NOMO-1 treated with DMSO at 0.1 percent for 48 hours (cell line): ENCODE measurements around the gene KRT80.

Source experiments
- DNase-seq: peaks from one replicate; lab custom pipeline; 2025; ENCODE audit not compliant: unreplicated experiment; lab: John Stamatoyannopoulos, UW

Gene KRT80

DNA sequence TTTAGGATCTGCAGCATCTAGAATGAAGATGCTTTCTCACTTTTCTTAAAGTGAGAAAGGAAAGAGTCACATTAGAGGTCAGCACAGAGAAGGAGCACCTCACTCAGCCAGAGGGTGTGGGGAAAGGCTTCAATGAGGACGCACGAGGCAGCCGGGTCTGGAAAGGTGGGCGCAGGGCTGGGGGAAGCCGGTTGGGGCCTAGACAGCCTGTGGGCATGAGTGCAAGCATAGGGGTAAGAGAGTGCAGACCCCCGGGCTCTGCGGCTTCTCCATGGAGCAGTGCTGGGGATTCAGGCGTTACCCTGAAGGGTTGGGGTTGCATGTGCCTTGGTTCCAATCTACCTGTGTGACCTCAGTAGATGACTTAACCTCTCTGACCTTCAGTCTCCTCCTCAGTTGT, 49.9 kb downstream of the KRT80 start:
- no peak for DNase-seq

DNA sequence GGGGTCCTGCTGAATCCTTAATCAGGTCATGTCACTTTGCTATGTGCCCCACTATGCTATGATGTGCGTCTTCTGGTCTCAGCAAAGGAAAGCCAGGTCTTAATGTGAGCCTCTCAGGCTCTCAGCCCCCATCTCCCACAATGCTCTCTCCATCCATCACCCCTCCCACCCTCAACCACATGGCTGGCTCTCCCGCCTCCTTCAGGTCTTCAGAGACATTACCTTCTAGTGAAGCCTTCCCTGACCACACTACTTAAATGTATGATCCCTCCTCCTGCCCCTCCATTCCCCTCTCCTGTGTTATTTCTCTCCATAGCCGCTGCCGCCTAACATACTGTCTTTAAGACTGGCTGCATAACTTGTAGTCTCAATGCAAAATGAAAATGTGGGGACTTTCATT, 50.5 kb downstream of the KRT80 start:
- no peak for DNase-seq

DNA sequence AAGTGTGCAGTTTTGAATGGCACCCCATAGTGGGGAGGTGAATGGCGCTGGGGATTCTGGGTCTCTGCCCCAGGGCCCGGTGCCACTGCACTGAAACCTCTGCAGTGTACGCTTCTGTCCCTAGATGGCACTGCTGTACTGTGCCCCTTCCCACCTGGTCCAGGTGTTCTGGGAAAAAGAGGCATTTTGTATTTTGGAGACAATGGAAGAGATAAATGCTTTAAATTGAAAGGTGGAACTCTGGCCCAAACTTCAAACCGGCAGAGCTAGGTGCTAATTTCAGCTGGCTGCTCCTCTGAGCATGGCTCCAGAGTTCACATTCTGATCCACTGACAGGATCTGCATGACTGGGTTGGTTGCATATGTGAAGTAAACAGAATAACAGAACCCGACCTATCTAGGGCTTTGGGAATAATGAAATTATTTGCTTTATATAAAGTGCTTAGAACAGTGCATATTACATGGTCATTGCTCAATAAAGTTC, 52.2 kb downstream of the KRT80 start:
- DNase-seq, result no peak

DNA sequence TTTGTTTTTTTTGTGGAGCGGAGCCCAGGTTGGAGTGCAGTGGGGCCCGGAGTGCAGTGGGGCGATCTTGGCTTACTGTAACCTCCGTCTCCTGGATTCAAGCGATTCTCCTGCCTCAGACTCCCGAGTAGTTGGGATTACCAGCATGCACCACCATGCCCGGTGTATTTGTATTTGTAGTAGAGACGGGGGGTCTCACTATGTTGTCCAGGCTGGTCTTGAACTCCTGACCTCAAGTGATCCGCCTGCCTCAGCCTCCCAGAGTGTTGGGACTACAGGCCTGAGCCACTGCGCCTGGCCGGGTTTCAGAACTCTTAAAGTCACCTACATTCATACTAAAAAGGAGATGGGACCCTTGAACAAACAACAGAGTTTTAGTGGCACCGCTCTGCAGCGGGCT, 52.7 kb downstream of the KRT80 start:
- no peak for DNase-seq

DNA sequence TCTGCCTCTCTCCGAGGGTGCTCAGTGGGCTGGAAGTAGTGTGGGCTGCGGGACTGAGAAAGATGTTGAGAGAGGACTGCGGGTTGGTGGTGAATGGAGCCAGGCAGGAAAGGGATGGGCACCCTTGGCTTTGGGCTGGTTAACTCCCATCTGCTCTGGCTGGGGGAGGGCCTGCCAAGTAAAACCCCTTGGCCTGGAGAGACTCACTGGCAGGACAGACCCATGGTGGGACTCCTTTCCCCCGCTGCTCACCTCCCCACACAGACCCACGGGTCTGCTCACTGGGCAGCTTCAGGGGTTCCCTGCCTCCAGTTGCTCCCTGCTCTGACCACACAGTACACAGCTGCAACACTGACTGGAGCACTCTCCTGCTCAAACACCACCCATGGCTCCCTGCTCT, 54.1 kb downstream of the KRT80 start:
- no peak for DNase-seq

DNA sequence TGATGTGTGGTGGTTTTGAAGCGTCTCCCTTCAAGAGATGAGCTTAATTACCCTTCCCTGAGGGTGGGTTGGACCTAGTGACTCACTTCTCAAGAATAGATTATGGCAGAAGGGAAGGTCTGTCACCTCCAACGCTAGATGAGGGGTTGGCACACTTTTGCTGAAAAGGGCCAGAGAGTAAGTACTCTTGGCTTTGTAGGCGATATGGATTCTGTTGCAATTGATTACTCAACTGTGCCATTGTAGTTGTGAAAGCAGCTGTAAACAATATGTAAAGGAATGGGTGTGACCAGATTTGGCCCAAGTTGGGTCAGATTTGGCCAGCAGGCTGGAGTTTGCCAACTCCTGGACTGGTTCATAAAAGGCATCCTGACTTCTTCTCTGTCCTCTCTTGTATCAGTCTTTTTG, 59.1 kb downstream of the KRT80 start:
- peak; percentile 52 for DNase-seq

DNA sequence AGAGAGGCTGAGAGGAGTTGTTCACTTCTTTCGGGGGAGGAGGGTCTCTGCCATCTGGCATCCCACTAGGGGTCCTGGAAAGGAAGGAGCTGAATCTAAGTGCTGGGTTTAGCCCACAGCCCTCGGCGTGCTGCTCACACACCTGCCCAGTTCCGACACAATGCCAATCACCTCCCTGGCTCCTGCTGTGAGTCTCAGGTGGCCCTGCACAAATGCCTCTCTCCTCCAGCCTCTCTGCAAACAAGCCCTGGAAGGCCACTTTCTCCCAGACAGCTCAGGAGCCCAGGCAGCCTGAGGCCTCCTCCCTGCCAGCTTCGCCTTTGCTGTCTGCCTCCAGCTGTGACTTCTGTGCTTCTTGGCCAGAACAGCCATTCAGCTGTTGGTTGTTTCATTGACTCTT, 61.1 kb downstream of the KRT80 start:
- DNase-seq, result no peak

DNA sequence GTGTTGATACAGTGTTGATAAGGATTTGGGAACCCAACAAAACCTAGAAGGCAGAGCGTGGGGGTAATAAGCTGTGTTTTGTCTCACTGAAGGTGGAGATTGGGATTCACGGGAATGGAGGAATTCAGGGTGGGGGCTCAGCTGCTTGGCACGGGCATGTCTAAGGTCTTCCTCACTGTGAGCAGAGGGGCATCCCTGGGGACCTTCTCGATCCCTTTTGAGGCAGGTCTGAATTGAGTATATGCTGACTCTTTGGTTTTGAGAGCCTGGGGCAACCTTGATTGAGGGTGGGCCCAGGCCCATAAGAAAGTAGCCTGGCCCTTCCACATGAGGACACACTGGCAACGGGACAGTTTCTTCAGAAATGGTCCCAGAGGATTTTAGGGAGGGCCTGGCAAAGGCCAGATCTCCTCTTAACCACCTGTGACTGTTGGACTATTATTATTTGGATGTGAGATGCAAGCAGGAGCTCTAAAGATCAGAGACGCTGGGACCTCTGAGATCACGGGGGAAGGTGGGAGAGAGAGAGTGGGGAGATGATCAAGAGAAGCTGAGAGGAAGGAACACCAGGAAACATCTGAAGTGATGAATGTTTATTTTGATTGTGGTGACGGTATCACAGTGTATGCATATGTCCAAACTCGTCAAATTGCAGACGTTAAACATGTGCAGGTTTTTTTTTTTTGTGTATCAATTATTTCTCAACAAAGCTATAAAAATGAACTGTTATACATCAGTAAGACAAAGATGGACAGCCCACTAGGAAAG, 63.9 kb downstream of the KRT80 start:
- no peak for DNase-seq

DNA sequence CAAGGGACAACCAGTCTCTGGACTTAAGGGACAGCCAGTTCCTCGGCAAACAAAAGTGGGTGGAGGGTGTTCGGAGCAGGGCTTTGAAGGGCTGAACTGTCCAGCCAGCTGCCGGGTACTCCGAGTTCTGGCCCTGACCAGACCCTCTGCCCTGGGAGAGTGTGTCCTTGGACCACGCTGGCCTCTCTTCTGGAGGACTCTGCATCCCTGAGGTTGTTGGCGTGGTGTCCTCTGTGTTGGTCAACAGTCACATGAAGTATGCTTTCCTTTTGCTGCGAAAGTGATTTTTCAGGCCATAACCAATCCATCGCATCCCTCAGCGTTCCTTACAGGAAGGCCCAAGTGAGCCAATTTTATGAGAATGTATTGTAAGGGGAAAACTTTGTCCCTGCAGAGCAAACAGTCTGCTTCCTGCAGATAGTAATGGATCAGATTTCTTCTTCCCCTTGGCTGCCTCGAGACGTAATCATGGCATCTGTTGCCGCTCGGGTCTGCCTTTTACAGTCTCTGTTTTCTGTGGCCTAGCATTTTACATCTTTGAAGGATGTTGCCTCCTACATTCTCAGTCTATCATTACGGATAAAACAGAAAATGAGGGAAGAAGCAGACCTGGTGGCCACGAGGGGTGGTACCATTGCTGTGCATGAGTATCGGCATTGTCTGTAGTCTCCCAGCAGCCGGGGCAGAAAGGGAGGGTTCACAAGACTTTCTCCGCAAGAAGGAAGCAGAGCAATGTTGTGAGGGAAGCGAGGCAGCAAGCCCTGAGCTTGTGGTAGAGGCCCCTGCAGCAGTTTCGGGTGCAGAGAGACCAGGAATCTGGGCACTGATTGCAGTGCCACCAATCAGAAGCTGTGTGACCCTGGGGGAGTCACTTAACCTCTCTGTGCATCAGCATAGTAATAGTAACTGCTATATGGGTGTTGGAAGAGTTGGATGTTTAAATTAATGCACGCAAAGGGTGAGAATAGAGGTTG, 64.9 kb downstream of the KRT80 start:
- DNase-seq, result no peak

DNA sequence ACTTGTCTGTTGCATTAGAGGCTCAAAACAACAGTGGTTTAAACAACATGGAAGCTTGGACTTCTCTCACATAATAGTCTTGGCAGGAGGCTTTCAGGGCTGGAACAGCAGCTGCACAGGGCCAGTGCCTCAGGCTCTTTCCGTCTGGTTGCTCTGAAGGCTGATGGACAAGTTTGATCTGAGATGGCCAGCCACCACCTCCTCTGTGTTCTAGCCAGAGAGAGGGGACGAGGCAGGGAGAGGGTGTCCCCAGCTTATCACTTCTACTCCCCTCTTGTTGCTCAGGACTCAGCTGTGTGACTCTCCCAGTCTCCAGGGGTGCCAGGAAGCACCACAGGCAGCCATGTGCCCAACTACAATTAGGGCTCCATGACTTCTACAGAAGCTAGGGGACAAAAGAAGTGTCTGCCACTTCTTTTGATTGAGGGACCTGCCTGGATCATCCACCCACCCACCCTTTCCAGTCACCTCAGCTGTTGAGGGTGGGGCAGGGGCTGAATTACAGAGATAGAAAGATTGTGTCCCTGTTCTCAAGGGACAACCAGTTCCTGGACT, 65.7 kb downstream of the KRT80 start:
- DNase-seq, result no peak

DNA sequence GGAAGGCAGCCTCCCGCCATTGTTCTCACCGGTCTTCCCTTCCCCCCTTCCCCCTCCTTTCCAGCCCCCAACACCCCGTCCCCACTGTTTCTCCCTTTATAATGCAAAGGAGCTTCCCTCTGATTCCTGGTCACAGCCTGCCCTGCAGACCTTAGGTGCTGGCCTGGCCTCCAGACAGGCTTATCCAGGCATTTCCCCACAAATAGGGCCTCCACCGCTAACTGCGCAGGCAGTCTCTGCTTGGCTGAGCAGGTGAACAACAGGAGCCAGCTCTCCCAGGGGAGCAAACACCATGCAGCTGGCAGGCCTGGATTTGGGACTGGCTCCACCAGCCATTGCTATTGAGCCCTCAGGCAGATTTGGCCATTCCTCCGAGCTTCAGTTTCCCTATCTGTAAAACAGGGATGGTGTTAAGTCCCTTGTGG, 66.3 kb downstream of the KRT80 start:
- no peak for DNase-seq

DNA sequence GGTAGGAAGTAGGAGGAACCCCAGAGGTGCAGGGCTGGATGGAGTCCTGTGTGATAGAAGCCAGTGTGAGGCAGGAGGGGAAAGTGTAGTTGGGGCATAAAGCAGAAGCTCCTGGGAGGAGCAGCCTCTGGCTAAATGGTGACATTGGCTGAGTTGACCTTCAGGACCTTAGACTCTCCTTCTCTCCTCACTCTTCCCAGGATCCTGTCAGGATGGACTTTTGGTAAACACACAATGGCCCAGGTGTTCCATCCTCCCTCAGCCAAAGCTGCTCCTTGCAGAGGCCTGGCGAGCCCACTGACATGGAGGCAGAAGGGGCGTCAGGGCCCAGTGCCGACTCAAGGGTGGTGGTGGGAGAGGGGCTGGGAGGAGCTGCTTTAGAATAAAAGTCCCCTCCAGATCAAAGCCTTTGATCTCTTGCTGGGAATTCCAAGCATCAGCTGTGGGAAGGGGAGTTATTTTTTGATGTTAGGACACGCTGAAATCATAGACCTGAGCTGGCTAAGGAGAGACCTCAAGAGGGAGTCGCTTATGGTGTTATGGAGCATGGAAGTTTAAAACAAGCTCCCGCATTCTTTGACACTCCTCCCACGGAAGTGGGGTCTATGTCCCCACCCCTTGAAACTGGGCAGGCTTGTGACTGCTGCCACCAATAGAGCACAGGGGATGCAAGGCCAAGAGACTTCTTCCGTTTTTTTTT, 68.2 kb downstream of the KRT80 start:
- peak; percentile 53 for DNase-seq

DNA sequence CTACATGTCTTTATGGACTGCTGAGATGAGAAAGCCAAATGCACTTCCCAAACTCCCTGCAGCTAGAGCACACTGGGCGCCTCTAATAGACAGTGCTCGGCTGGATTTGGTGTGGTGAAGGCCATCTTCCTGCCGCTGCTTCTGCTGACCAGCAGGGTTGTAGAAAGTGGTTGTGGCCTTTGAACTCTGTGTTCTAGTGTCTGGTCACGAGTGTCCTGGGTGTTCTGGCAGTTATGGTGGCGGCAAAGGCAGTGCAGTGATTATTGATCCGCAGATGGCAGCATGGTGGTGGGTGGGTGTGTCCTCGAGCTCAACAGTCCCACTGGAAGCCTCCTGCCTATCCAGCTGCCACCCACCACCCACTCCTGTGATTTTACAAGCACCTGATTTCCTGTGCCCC, 68.9 kb downstream of the KRT80 start:
- no peak for DNase-seq

DNA sequence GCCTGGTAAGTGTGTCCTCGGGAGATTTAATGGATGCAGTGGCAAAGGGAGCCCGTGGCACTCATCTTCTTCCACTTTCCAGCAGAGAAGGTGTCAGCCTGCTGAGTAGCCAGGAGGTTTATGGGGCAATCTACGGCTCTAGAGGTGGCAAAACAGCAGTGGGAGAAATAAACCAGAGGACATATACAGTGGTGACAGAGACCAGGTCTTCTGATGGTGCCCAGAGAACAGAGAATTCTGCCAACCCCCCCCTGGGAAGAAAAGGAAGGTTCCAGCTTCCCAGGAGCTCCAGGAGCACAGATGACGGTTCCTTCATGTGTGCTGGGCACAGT, 69.3 kb downstream of the KRT80 start:
- DNase-seq, result no peak

DNA sequence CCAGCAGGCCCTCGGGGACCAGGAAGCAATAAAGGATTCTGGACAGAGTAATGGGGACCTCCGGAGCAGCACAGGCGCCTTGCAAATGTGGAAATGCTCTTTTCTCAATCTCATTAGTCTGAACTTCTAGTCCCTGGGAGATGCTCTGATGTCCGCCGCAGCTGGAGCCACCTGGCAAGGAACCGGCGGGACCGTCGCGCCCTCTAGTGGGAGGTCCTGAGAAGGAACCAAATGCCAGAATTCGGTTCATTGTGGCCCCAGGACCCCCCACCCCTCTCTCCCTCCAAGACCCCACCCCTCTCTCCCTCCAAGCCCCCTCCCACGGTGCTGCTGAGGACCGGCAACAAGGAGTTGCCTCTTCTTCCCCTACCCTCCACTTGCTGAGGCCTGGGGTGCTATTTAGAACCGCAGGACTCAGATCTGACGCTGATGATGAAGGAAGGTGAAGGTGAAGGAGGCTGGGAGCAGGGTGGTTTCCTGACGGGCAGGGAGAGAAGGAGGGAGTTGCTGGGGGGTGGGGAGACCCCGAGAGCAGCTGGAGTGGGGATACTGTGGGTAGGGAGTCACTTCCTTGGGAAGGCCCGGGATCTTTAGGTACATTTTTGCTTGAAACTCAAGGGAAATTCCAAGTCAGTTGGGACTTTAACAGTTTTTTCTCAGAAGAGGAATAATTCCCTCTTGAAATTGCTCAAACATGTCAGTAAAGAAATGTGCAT, 69.8 kb downstream of the KRT80 start:
- DNase-seq, result peak; percentile 55

DNA sequence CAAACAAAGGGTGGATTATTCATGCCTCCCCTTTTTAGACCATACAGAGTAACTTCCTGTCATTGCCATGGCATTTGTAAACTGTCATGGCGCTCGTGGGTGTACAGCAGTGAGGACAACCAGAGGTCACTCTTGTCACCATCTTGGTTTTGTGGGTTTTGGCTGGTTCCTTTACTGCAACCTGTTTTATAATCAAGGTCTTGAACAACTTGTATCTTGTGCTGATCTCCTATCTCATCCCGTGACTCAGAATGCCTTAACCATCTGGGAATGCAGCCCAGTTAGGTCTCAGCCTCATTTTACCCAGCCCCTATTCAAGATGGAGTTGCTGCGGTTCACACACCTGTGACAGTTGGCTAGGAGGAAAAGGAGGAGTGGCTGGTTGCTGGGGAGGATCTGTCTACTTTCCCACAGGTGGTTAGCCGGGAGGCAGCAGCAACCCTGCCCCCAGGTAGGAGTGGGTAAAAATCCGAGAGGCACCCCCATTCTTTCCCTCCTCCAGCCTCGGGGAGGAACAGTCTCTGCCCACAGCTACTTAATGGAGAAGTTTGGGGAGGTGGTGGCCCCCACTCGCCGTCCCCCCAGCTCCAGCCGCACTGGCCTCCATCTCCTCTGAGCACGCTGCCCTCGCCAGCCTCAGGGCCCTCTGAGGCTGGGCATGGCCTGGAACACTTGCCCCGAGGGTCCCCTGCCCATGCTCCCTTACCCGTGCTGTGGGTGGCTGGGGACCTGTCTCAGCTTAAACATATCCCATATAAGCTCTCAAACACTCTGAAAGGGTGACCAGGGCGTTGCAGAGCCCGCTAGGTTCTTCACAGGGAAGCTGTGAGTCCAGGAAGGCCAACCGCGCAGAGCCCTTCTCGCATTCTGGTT, 70.6 kb downstream of the KRT80 start:
- DNase-seq, result no peak

DNA sequence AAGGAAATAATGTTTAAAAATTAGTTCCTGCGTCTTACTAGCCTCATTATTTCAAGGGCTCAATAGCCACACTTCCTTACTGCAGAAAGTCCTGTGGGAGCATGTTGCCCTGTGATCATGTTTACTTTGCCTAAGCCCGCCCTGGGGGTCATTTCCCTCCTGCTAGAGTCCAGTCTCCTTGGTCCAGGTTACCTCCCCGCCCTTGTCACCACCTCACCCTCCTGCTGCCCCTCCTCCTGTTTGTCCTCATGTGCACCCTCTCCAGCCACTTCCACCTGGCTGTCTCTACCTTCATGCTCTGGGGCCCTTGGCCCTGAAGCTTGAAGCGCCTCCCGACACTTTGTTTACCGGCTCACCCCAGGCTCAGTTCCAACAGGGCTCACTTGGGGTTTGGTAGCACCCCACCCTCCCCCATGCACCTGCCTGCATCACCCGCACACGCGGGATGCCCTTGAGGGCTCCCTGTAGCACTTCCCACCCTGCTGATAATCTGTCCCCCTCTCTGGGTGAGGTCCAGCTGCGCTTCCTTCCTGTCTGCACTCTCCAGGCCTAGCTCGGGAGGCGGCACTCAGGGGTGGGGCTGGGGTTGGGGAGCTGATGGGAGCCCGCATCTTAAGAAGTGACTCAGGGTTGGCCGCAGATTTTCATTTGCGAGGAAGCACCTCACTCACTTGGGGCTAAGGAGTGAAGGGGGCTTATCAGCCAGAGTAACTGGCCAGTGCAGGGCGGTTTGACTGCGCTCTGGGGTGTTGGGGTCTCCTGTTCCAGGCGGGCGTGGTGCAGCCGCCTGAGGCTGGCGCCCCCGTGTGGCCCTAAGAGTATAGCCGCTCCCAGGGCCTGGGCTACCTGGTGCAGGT, 72.2 kb downstream of the KRT80 start:
- DNase-seq, result no peak
